Fibroblast of lung (primary cell): Measurements from ENCODE around the gene CYP2A7.
"Not testable (repeated sequence)": the region's sequence is repeated elsewhere in the genome, so short reads cannot be mapped to it uniquely, and the experiment has no call there.

Source experiments
- CTCF ChIP-seq, 2 donors: IDR thresholded peaks in 1 of 2; conservative IDR thresholded peaks in 1 of 2; 1 replicate in 1 of 2; 2 replicates in 1 of 2; pipeline ENCODE4 v1.5.1; 2011 to 2012; ENCODE audit warnings: low read length in 2 of 2, control low read depth in 1 of 2, inconsistent platforms in 1 of 2, low read depth in 1 of 2, mild to moderate bottlenecking in 1 of 2
- EZH2 ChIP-seq: IDR thresholded peaks from 2 replicates; pipeline ENCODE4 v1.5.1; 2012; ENCODE audit warnings: low read length, control low read depth, mild to moderate bottlenecking; ENCODE audit errors: missing control alignments

- not testable (repeated sequence) for TF ChIP-seq CTCF (conservative IDR thresholded peaks at IDR 0.05 in 1 of 2, IDR thresholded peaks at IDR 0.05 in 1 of 2; ENCODE audit: low read depth in 1 of 2, low read length in 2 of 2); EZH2
Measured at GRCh38 chr19:40900521-40900920, 18.5 kb upstream of the CYP2A7 start.
